Skin of body (tissue), 2 donors: ENCODE measurements around the gene CCDC24. TPM values are rescaled to one million over a fixed set of nuclear protein-coding genes. Genes with fewer than 3 reads are reported as not detected.

ENCODE experiments used
- DNase-seq: peaks from one replicate; lab custom pipeline; 2025; lab: John Stamatoyannopoulos, UW
- total RNA-seq: library from RNA; depleted of rRNA; stranded (reverse); fragments of >200 nt; gene quantifications from one replicate; pipeline ENCODE4 v1.2.3, GENCODE V29; 2014

The CCDC24 gene
- total RNA-seq, 1 donor from 2014 or later: 2.0 TPM

GRCh38 chr1:44040418-44040817 lies 49.0 kb downstream of the CCDC24 start:
- DNase-seq: no peak

- DNase-seq: no peak
Measured at GRCh38 chr1:44040846-44041245, 49.4 kb downstream of the CCDC24 start.

- DNase-seq: no peak
Measured at GRCh38 chr1:44043176-44044070, 52.0 kb downstream of the CCDC24 start.

- DNase-seq: no peak
Measured at GRCh38 chr1:44044071-44044801, 52.8 kb downstream of the CCDC24 start.

GRCh38 chr1:44045064-44045463 lies 53.7 kb downstream of the CCDC24 start:
- DNase-seq: no peak

Other genes starting within 250 kb of the CCDC24 start
- gene ARTN, start 57.8 kb upstream of the CCDC24 start, total RNA-seq: 0.49 TPM
- gene IPO13, start 44.6 kb upstream of the CCDC24 start, total RNA-seq: 7.8 TPM
- gene DPH2, start 21.6 kb upstream of the CCDC24 start, total RNA-seq: 14.2 TPM
- gene ATP6V0B, start 16.6 kb upstream of the CCDC24 start, total RNA-seq: 58.6 TPM
- 20.8 TPM for gene B4GALT2, start 12.4 kb upstream of the CCDC24 start, total RNA-seq
- 3.6 TPM for gene SLC6A9, start 39.9 kb downstream of the CCDC24 start, total RNA-seq
- gene KLF17, start 127.2 kb downstream of the CCDC24 start, total RNA-seq: not detected
- not detected for gene KLF18, start 150.0 kb downstream of the CCDC24 start, total RNA-seq
- gene DMAP1, start 221.9 kb downstream of the CCDC24 start, total RNA-seq: 27.1 TPM